IMR-90 (cell line): ENCODE measurements around the gene SFXN2. TPM values are rescaled to one million over a fixed set of nuclear protein-coding genes. Genes with fewer than 3 reads are reported as not detected.

Experiments used
- ATAC-seq: fragments of 200-7000 bp; cut with Tn5 transposase; 2 replicates; pipeline ENCODE4 v1.9.1; 2020; ENCODE audit warnings: low read depth, mild to moderate bottlenecking, moderate library complexity
- BruUV-seq: library from RNA; stranded (reverse); fragments of 400-500 nt; replicated peaks from 2 replicates; lab custom pipeline; 2021; lab: Mats Ljungman, UMichigan
- CTCF ChIA-PET: fragments of 300-600 bp; formaldehyde crosslinking; extraction: SDS; loops from one replicate; lab custom pipeline; 2021; ENCODE audit warnings: antibody characterized with exemption; lab: Yijun Ruan, JAX
- POLR2A ChIA-PET: fragments of 300-600 bp; sonication (Branson Sonifier 250); formaldehyde crosslinking; loops from one replicate; lab custom pipeline; 2022; ENCODE audit warnings: antibody characterized with exemption; ENCODE audit not compliant: unreplicated experiment; lab: Charles Lee
- DNase-seq: peaks from one replicate; pipeline ENCODE4 v3.0.0; 2013
- H2AFZ ChIP-seq: replicated peaks from 2 replicates; pipeline ENCODE3; 2013; ENCODE audit warnings: low read length, mild to moderate bottlenecking; ENCODE audit not compliant: poor library complexity
- H2AK5ac ChIP-seq: 2 replicates; pipeline ENCODE4 v1.6.1; 2013; ENCODE audit warnings: low read depth, low read length, inconsistent platforms
- H2AK9ac ChIP-seq: replicated peaks from 2 replicates; pipeline ENCODE3; 2013; ENCODE audit warnings: mild to moderate bottlenecking, low read depth, low read length, moderate library complexity; ENCODE audit not compliant: poor library complexity
- H2BK120ac ChIP-seq: 2 replicates; pipeline ENCODE4 v1.6.1; 2013; ENCODE audit warnings: low read depth, low read length, inconsistent platforms
- H2BK15ac ChIP-seq: 3 replicates; pipeline ENCODE4 v1.6.1; 2013; ENCODE audit warnings: low read depth, low read length, inconsistent platforms
- H2BK20ac ChIP-seq: 2 replicates; pipeline ENCODE4 v1.6.1; 2013; ENCODE audit warnings: low read depth, mild to moderate bottlenecking, inconsistent platforms, low read length, moderate library complexity
- H2BK5ac ChIP-seq: 2 replicates; pipeline ENCODE4 v1.6.1; 2013; ENCODE audit warnings: mild to moderate bottlenecking, low read depth, low read length, inconsistent platforms; ENCODE audit not compliant: poor library complexity, severe bottlenecking
- H3K14ac ChIP-seq: replicated peaks from 2 replicates; pipeline ENCODE4 v1.6.1; 2013; ENCODE audit warnings: low read depth, low read length, inconsistent platforms
- H3K18ac ChIP-seq: 2 replicates; pipeline ENCODE4 v1.6.1; 2013; ENCODE audit warnings: low read depth, low read length, control low read depth
- H3K23ac ChIP-seq: 2 replicates; pipeline ENCODE4 v1.6.1; 2013; ENCODE audit warnings: low read depth, low read length, inconsistent platforms
- H3K27ac ChIP-seq: 2 replicates; pipeline ENCODE4 v1.5.1; 2013; ENCODE audit warnings: mild to moderate bottlenecking, control low read depth, low read length; ENCODE audit not compliant: insufficient read depth
- H3K27me3 ChIP-seq: 2 replicates; pipeline ENCODE4 v1.6.1; 2013; ENCODE audit warnings: low read length; ENCODE audit not compliant: control insufficient read depth, insufficient read depth
- H3K36me3 ChIP-seq: 2 replicates; pipeline ENCODE4 v1.6.1; 2013; ENCODE audit warnings: low read length, mixed read lengths; ENCODE audit not compliant: control insufficient read depth, insufficient read depth
- H3K4ac ChIP-seq: 2 replicates; pipeline ENCODE4 v1.6.1; 2013; ENCODE audit warnings: low read depth, low read length, inconsistent platforms
- H3K4me1 ChIP-seq: 2 replicates; pipeline ENCODE4 v1.6.1; 2013; ENCODE audit warnings: low read length, mixed read lengths; ENCODE audit not compliant: control insufficient read depth, insufficient read depth
- H3K4me2 ChIP-seq: 2 replicates; pipeline ENCODE4 v1.6.1; 2013; ENCODE audit warnings: low read depth, mild to moderate bottlenecking, control low read depth, low read length, moderate library complexity
- H3K4me3 ChIP-seq: 2 replicates; pipeline ENCODE4 v1.5.1; 2013; ENCODE audit warnings: low read depth, mild to moderate bottlenecking, control low read depth, low read length, moderate library complexity; ENCODE audit not compliant: insufficient read depth
- H3K56ac ChIP-seq: 2 replicates; pipeline ENCODE4 v1.6.1; 2013; ENCODE audit warnings: low read length, inconsistent platforms; ENCODE audit not compliant: insufficient read depth; ENCODE audit errors: extremely low read depth
- H3K79me1 ChIP-seq, 2 experiments: 2 replicates each; pipeline ENCODE4 v1.6.1; 2013; ENCODE audit warnings: low read length in 2 of 2, inconsistent platforms in 1 of 2, low read depth in 1 of 2
- H3K9ac ChIP-seq: 2 replicates; pipeline ENCODE4 v1.6.1; 2013; ENCODE audit warnings: low read depth, low read length, control low read depth
- H3K9me1 ChIP-seq: 2 replicates; pipeline ENCODE4 v1.6.1; 2013; ENCODE audit warnings: low read length, inconsistent platforms; ENCODE audit not compliant: insufficient read depth
- H3K9me3 ChIP-seq: 2 replicates; pipeline ENCODE4 v1.6.1; 2013; ENCODE audit warnings: low read length; ENCODE audit not compliant: control insufficient read depth, insufficient read depth
- H4K20me1 ChIP-seq: 2 replicates; pipeline ENCODE4 v1.6.1; 2013; ENCODE audit warnings: low read length, inconsistent platforms; ENCODE audit not compliant: insufficient read depth
- H4K5ac ChIP-seq: 2 replicates; pipeline ENCODE4 v1.6.1; 2013; ENCODE audit warnings: mild to moderate bottlenecking, low read depth, low read length, control low read depth
- H4K8ac ChIP-seq, 2 experiments: 2 replicates each; pipeline ENCODE4 v1.6.1; 2013; ENCODE audit warnings: low read depth in 2 of 2, low read length in 2 of 2, control low read depth in 1 of 2, inconsistent platforms in 1 of 2
- H4K91ac ChIP-seq: 2 replicates; pipeline ENCODE4 v1.6.1; 2013; ENCODE audit warnings: low read depth, low read length, inconsistent platforms; ENCODE audit not compliant: insufficient read depth
- MAFK ChIP-seq: IDR thresholded peaks from 2 replicates; pipeline ENCODE4 v1.6.1; 2012; ENCODE audit warnings: low read depth, low read length, improper control_type of control experiment
- NFE2L2 ChIP-seq: fragments of 150-350 bp; IDR thresholded peaks from 2 replicates; pipeline ENCODE4 v1.6.1; 2016; ENCODE audit warnings: low read depth, mild to moderate bottlenecking, low read length
- POLR2A ChIP-seq: IDR thresholded peaks from 2 replicates; pipeline ENCODE4 v1.6.1; 2012; ENCODE audit warnings: mild to moderate bottlenecking, low read depth, low read length
- RAD21 ChIP-seq: IDR thresholded peaks from 2 replicates; pipeline ENCODE4 v1.6.1; 2012; ENCODE audit warnings: low read length, improper control_type of control experiment
- RCOR1 ChIP-seq: IDR thresholded peaks from 2 replicates; pipeline ENCODE4 v1.6.1; 2012; ENCODE audit warnings: mild to moderate bottlenecking, low read length, improper control_type of control experiment; ENCODE audit not compliant: insufficient replicate concordance
- WGBS, 2 experiments: methylation state at CpG; one replicate each; pipeline versions ENCODE4 v1.1.5 to v1.1.7; 2013; ENCODE audit warnings: missing lambda C conversion rate in 2 of 2; ENCODE audit not compliant: insufficient read length in 1 of 2; ENCODE audit errors: extremely low coverage in 2 of 2; 5-methylcytosine and 5-hydroxymethylcytosine counted together
- dilution Hi-C: fragments of 300-500 bp; cut with HindIII; formaldehyde crosslinking; loops from one replicate; pipeline ENCODE4 v1.14.3; 2018; ENCODE audit warnings: low sequenced_read_pairs; ENCODE audit not compliant: unreplicated experiment
- in situ Hi-C: fragments of 300-500 bp; cut with MboI; formaldehyde crosslinking; loops from 3 replicates; pipeline ENCODE4 v1.14.3; 2019; ENCODE audit warnings: low sequenced_read_pairs, inconsistent platforms, mixed read lengths
- intact Hi-C: fragments of 100-400 bp; cut with micrococcal nuclease; formaldehyde crosslinking; loops from 2 replicates; pipeline ENCODE4 v1.10.0; 2022
- polyA plus RNA-seq, 3 experiments: library from polyadenylated mRNA; depleted of rRNA; stranded (reverse); fragments of >200 nt; gene quantifications; 2 replicates each; pipeline ENCODE4 v1.2.3, GENCODE V29; 2012; ENCODE audit warnings: low replicate concordance in 1 of 3
- total RNA-seq: library from RNA; depleted of rRNA; stranded (reverse); fragments of >200 nt; gene quantifications from 2 replicates; pipeline ENCODE4 v1.2.3, GENCODE V29; 2012
- TF ChIP-seq, protein P1 (sequence below): fragments of 150-350 bp; IDR thresholded peaks from 2 replicates; pipeline ENCODE4 v1.6.1; 2017; ENCODE audit warnings: mild to moderate bottlenecking, antibody characterized with exemption, low read length, low read depth

Gene SFXN2
- total and polyA plus RNA-seq, 2 of the 4 experiments (the other 2 are of a cell fraction): 6.9 to 11.7 TPM

DNA sequence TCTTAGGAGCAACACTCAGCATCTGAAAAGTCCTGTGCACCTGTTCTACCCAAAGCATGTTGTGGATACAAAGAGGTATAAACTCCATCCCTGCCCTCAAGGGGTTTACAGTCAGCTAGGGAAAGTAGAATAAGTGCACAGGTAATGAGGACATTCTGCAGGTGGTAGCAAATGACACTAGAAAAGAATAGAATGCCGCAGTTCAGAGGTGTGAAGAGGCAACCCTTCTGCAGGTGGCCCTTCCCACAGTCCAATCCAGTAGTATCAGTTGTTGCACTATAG is 66.0 kb downstream of the SFXN2 start:
- Histone ChIP-seq H2AK9ac (no peak overlapping the region), H2BK120ac (no peak overlapping the region), H3K27ac (no peak overlapping the region), H3K9me1 (peaks cover 28% of the 10 kb centered on the region), H3K4ac (no peak overlapping the region), H3K9ac (no peak overlapping the region), H2AFZ (no peak overlapping the region), H4K8ac (no peak overlapping the region), H3K79me1 (peaks cover 41 to 61% of the 10 kb centered on the region in 2 experiments), H3K9me3 (no peaks in the 10 kb centered on the region), H4K91ac (no peak overlapping the region), H3K36me3 (no peaks in the 10 kb centered on the region), H4K5ac (no peak overlapping the region), H2BK5ac (no peak overlapping the region), H4K20me1 (peaks cover 88% of the 10 kb centered on the region), H3K4me2 (no peak overlapping the region), H2BK20ac (no peak overlapping the region), H2AK5ac (no peak overlapping the region), H3K4me1 (peaks cover 30% of the 10 kb centered on the region), H3K56ac (no peak overlapping the region), H3K14ac (no peak overlapping the region), H3K4me3 (no peak overlapping the region), H3K18ac (no peak overlapping the region), H2BK15ac (no peak overlapping the region), H3K23ac (no peak overlapping the region), H3K27me3 (peaks cover 2% of the 10 kb centered on the region)
- no peak for ATAC-seq
- no TSS peak for BruUV-seq
- intact Hi-C loops (loop anchor here (5.0 kb wide), 1 partner anchor 38 kb away; the partner anchor contains the start of gene WBP1L), dilution Hi-C loops (no loop called here), in situ Hi-C loops (no loop called here)
- no peak for TF ChIP-seq NFE2L2
- TF ChIP-seq MAFK: no peak
- no peak for TF ChIP-seq RAD21
- TF ChIP-seq RCOR1: peak; percentile 34
- no peak for TF ChIP-seq POLR2A
- TF ChIP-seq, protein P1, sequence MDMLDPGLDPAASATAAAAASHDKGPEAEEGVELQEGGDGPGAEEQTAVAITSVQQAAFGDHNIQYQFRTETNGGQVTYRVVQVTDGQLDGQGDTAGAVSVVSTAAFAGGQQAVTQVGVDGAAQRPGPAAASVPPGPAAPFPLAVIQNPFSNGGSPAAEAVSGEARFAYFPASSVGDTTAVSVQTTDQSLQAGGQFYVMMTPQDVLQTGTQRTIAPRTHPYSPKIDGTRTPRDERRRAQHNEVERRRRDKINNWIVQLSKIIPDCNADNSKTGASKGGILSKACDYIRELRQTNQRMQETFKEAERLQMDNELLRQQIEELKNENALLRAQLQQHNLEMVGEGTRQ: no peak
- WGBS, 2 experiments: no CpG with 5 or more reads among the region's 1 CpG
- ChIA-PET CTCF (no interaction called here), POLR2A (no interaction called here)
- DNase-seq: no peak
